Liver (tissue), 9 donors: ENCODE data around the gene RXFP2. TPM values are rescaled to one million over a fixed set of nuclear protein-coding genes. Genes with fewer than 3 reads are reported as not detected.

ENCODE experiments used
- DNase-seq: peaks from one replicate; pipeline ENCODE4 v3.0.0-alpha.2; 2017; ENCODE audit warnings: low spot score
- H3K27ac ChIP-seq, 2 donors: one replicate each; pipeline ENCODE4 v1.7.0; 2013; ENCODE audit warnings: inconsistent platforms in 2 of 2, low read length in 2 of 2, control low read depth in 1 of 2, low read depth in 1 of 2, mild to moderate bottlenecking in 1 of 2
- H3K27me3 ChIP-seq, 4 donors: one replicate each; pipeline versions ENCODE4 v1.6.1 to v1.7.0; 2013; ENCODE audit warnings: low read length in 3 of 4, inconsistent platforms in 1 of 4, mild to moderate bottlenecking in 1 of 4, moderate library complexity in 1 of 4; ENCODE audit not compliant: control insufficient read depth in 4 of 4, insufficient read depth in 4 of 4
- H3K36me3 ChIP-seq, 4 donors: one replicate each; pipeline versions ENCODE4 v1.6.1 to v1.7.0; 2013; ENCODE audit warnings: low read length in 3 of 4, mild to moderate bottlenecking in 3 of 4, low read depth in 1 of 4, moderate library complexity in 1 of 4; ENCODE audit not compliant: control insufficient read depth in 4 of 4, insufficient read depth in 3 of 4
- H3K4me1 ChIP-seq, 4 donors: one replicate each; pipeline versions ENCODE4 v1.6.1 to v1.7.0; 2013; ENCODE audit warnings: low read length in 3 of 4, mild to moderate bottlenecking in 3 of 4, moderate library complexity in 1 of 4; ENCODE audit not compliant: control insufficient read depth in 4 of 4, insufficient read depth in 4 of 4
- H3K4me3 ChIP-seq, 3 donors: one replicate each; pipeline versions ENCODE4 v1.6.1 to v1.7.0; 2013; ENCODE audit warnings: low read length in 3 of 3, control low read depth in 1 of 3, low read depth in 1 of 3, mild to moderate bottlenecking in 1 of 3
- H3K9ac ChIP-seq, 2 donors: one replicate each; pipeline ENCODE4 v1.7.0; 2013; ENCODE audit warnings: low read length in 2 of 2, mild to moderate bottlenecking in 2 of 2, moderate library complexity in 2 of 2, control low read depth in 1 of 2, low read depth in 1 of 2
- H3K9me3 ChIP-seq, 4 donors: one replicate each; pipeline versions ENCODE4 v1.6.1 to v1.7.0; 2013; ENCODE audit warnings: low read length in 3 of 4; ENCODE audit not compliant: control insufficient read depth in 4 of 4
- ATF3 ChIP-seq: IDR thresholded peaks from 2 replicates; pipeline ENCODE4 v1.6.1; 2016; ENCODE audit warnings: antibody characterized with exemption
- EGR1 ChIP-seq, 2 donors: IDR thresholded peaks; 2 replicates each; pipeline ENCODE4 v1.6.1; 2016 to 2018; ENCODE audit warnings: antibody characterized with exemption in 2 of 2, low read depth in 2 of 2
- FOXA1 ChIP-seq: IDR thresholded peaks from 2 replicates; pipeline ENCODE4 v1.6.1; 2016; ENCODE audit warnings: antibody characterized with exemption
- FOXA2 ChIP-seq: IDR thresholded peaks from 2 replicates; pipeline ENCODE4 v1.6.1; 2016; ENCODE audit warnings: antibody characterized with exemption
- GABPA ChIP-seq, 2 donors: IDR thresholded peaks in 1 of 2; conservative IDR thresholded peaks in 1 of 2; 2 replicates each; pipeline ENCODE4 v1.6.1; 2016; ENCODE audit warnings: antibody characterized with exemption in 2 of 2, mild to moderate bottlenecking in 1 of 2, moderate library complexity in 1 of 2
- HNF4A ChIP-seq, 2 donors: conservative IDR thresholded peaks; 2 replicates each; pipeline ENCODE4 v1.6.1; 2016; ENCODE audit warnings: antibody characterized with exemption in 2 of 2, mild to moderate bottlenecking in 2 of 2
- HNF4G ChIP-seq: IDR thresholded peaks from 2 replicates; pipeline ENCODE4 v1.6.1; 2016; ENCODE audit warnings: antibody characterized with exemption
- JUND ChIP-seq, 2 donors: IDR thresholded peaks; 2 replicates each; pipeline ENCODE4 v1.6.1; 2016; ENCODE audit warnings: antibody characterized with exemption in 2 of 2
- NR2F2 ChIP-seq: IDR thresholded peaks from 2 replicates; pipeline ENCODE4 v1.6.1; 2016; ENCODE audit warnings: antibody characterized with exemption
- RAD21 ChIP-seq, 2 donors: IDR thresholded peaks; 2 replicates each; pipeline ENCODE4 v1.6.1; 2016; ENCODE audit warnings: antibody characterized with exemption in 2 of 2, mild to moderate bottlenecking in 2 of 2
- REST ChIP-seq: IDR thresholded peaks from 2 replicates; pipeline ENCODE4 v1.6.1; 2016; ENCODE audit warnings: antibody characterized with exemption, mild to moderate bottlenecking
- RXRA ChIP-seq, 2 donors: IDR thresholded peaks; 2 replicates each; pipeline ENCODE4 v1.6.1; 2017 to 2018; ENCODE audit warnings: antibody characterized with exemption in 2 of 2, mild to moderate bottlenecking in 1 of 2
- SP1 ChIP-seq: IDR thresholded peaks from 2 replicates; pipeline ENCODE4 v1.6.1; 2018; ENCODE audit warnings: antibody characterized with exemption, mild to moderate bottlenecking
- TAF1 ChIP-seq: conservative IDR thresholded peaks from 2 replicates; pipeline ENCODE4 v1.6.1; 2016; ENCODE audit warnings: antibody characterized with exemption, mild to moderate bottlenecking
- YY1 ChIP-seq: IDR thresholded peaks from 2 replicates; pipeline ENCODE4 v1.6.1; 2016; ENCODE audit warnings: antibody characterized with exemption, mild to moderate bottlenecking
- WGBS: extraction: QIAGEN DNeasy Blood & Tissue Kit; methylation state at CpG from one replicate; pipeline ENCODE4 v1.1.7; 2013; 5-methylcytosine and 5-hydroxymethylcytosine counted together
- polyA plus RNA-seq, 2 donors: library from polyadenylated mRNA; stranded (reverse) in 1 of 2; unstranded in 1 of 2; fragments of 200-250 nt in 1 of 2; fragments of >200 nt in 1 of 2; fragmentation: Nextera tagmentation in 1 of 2; extraction: Ambion mirVana in 1 of 2; gene quantifications; one replicate each; pipeline versions ENCODE4 v1.2.1 to v1.2.3, GENCODE V29; 2013 to 2015
- total RNA-seq, 2 donors: library from RNA; depleted of rRNA; stranded (reverse); fragments of >200 nt; gene quantifications; one replicate each; pipeline ENCODE4 v1.2.3, GENCODE V29; 2014
- TF ChIP-seq, protein P1 (sequence below): fragments of 150-350 bp; IDR thresholded peaks from 2 replicates; pipeline ENCODE4 v1.5.1; 2017; ENCODE audit warnings: improper control_type of control experiment, low read depth, low read length; ENCODE audit not compliant: missing input control
- TF ChIP-seq, protein P2 (sequence below): IDR thresholded peaks from 2 replicates; pipeline ENCODE4 v1.6.1; 2016; ENCODE audit warnings: antibody characterized with exemption
- TF ChIP-seq, protein P3 (sequence below): IDR thresholded peaks from 2 replicates; pipeline ENCODE4 v1.6.1; 2016; ENCODE audit warnings: antibody characterized with exemption
- donor health status: healthy.
- donor health status: healthy.
- donor health status: healthy.
- donor health status: healthy.
- donor health status: healthy.

The RXFP2 gene
- total and polyA plus RNA-seq, 4 donors = not detected

GRCh38 chr13:31827707-31828106, 88.4 kb downstream of the RXFP2 start:
- no peaks in the 10 kb centered on the region for H3K27me3 ChIP-seq
- no peaks in the 10 kb centered on the region for H3K9me3 ChIP-seq
- no peaks in the 10 kb centered on the region for H3K36me3 ChIP-seq
- no peak overlapping the region for H3K9ac ChIP-seq
- DNase-seq = no peak
- TF ChIP-seq, protein P1, sequence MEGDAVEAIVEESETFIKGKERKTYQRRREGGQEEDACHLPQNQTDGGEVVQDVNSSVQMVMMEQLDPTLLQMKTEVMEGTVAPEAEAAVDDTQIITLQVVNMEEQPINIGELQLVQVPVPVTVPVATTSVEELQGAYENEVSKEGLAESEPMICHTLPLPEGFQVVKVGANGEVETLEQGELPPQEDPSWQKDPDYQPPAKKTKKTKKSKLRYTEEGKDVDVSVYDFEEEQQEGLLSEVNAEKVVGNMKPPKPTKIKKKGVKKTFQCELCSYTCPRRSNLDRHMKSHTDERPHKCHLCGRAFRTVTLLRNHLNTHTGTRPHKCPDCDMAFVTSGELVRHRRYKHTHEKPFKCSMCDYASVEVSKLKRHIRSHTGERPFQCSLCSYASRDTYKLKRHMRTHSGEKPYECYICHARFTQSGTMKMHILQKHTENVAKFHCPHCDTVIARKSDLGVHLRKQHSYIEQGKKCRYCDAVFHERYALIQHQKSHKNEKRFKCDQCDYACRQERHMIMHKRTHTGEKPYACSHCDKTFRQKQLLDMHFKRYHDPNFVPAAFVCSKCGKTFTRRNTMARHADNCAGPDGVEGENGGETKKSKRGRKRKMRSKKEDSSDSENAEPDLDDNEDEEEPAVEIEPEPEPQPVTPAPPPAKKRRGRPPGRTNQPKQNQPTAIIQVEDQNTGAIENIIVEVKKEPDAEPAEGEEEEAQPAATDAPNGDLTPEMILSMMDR = no peak
- TF ChIP-seq, protein P2, sequence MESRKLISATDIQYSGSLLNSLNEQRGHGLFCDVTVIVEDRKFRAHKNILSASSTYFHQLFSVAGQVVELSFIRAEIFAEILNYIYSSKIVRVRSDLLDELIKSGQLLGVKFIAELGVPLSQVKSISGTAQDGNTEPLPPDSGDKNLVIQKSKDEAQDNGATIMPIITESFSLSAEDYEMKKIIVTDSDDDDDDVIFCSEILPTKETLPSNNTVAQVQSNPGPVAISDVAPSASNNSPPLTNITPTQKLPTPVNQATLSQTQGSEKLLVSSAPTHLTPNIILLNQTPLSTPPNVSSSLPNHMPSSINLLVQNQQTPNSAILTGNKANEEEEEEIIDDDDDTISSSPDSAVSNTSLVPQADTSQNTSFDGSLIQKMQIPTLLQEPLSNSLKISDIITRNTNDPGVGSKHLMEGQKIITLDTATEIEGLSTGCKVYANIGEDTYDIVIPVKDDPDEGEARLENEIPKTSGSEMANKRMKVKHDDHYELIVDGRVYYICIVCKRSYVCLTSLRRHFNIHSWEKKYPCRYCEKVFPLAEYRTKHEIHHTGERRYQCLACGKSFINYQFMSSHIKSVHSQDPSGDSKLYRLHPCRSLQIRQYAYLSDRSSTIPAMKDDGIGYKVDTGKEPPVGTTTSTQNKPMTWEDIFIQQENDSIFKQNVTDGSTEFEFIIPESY = no peak
- TF ChIP-seq RAD21 (IDR thresholded peaks at IDR 0.05) = no peak
- no peak for TF ChIP-seq FOXA1
- no peak for TF ChIP-seq RXRA (IDR thresholded peaks at IDR 0.05)
- peaks cover 0 to 1% (median 0%) of the 10 kb centered on the region in 4 donors for H3K4me1 ChIP-seq
- no peak overlapping the region for H3K4me3 ChIP-seq
- no peak overlapping the region for H3K27ac ChIP-seq
- 51% methylated on average over 5 of the region's 5 CpGs for WGBS

DNA sequence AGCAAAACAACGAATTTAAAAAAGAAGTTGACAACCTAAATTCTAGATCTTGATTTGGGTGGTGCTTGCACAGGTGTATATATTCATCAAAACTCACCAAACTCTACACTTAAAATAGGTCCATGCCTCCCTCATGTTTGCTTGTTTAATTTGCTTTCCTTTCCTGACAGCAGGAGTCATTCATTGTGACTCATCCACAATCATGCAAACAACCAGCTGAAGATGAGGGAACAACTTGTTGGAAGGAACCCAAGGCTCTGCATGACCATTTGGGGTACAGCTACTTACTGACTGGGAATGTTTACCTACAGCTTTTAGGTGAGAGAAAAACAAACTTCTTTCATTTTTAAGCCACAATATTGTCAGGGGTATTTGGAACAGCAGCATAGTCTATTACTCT, 96.6 kb downstream of the RXFP2 start:
- Histone ChIP-seq H3K36me3 (no peaks in the 10 kb centered on the region), H3K9ac (no peak overlapping the region), H3K27me3 (no peaks in the 10 kb centered on the region), H3K4me3 (no peak overlapping the region), H3K27ac (no peak overlapping the region), H3K9me3 (no peaks in the 10 kb centered on the region), H3K4me1 (no peaks in the 10 kb centered on the region)
- TF ChIP-seq EGR1 (IDR thresholded peaks at IDR 0.05; ENCODE audit: low read depth in 2 of 2) = no peak
- TF ChIP-seq YY1 = no peak
- TF ChIP-seq FOXA1 = no peak
- TF ChIP-seq RAD21 (IDR thresholded peaks at IDR 0.05) = no peak
- TF ChIP-seq, protein P3, sequence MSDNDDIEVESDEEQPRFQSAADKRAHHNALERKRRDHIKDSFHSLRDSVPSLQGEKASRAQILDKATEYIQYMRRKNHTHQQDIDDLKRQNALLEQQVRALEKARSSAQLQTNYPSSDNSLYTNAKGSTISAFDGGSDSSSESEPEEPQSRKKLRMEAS = no peak
- no peak for TF ChIP-seq FOXA2
- no peak for TF ChIP-seq ATF3
- TF ChIP-seq, protein P1 = no peak
- no peak for TF ChIP-seq GABPA (IDR thresholded peaks at IDR 0.05 in 1 of 2, conservative IDR thresholded peaks at IDR 0.05 in 1 of 2)
- no peak for TF ChIP-seq TAF1
- TF ChIP-seq SP1 = no peak
- TF ChIP-seq NR2F2 = no peak
- TF ChIP-seq RXRA (IDR thresholded peaks at IDR 0.05) = no peak
- TF ChIP-seq HNF4A (conservative IDR thresholded peaks at IDR 0.05) = no peak
- no peak for TF ChIP-seq HNF4G
- no peak for TF ChIP-seq JUND (IDR thresholded peaks at IDR 0.05)
- TF ChIP-seq, protein P2 = no peak
- no peak for TF ChIP-seq REST
- 88% methylated on average over 1 of the region's 1 CpG for WGBS
- DNase-seq = no peak
